ENCODE measurements around the gene ACSS2.

Gene ACSS2

DNA sequence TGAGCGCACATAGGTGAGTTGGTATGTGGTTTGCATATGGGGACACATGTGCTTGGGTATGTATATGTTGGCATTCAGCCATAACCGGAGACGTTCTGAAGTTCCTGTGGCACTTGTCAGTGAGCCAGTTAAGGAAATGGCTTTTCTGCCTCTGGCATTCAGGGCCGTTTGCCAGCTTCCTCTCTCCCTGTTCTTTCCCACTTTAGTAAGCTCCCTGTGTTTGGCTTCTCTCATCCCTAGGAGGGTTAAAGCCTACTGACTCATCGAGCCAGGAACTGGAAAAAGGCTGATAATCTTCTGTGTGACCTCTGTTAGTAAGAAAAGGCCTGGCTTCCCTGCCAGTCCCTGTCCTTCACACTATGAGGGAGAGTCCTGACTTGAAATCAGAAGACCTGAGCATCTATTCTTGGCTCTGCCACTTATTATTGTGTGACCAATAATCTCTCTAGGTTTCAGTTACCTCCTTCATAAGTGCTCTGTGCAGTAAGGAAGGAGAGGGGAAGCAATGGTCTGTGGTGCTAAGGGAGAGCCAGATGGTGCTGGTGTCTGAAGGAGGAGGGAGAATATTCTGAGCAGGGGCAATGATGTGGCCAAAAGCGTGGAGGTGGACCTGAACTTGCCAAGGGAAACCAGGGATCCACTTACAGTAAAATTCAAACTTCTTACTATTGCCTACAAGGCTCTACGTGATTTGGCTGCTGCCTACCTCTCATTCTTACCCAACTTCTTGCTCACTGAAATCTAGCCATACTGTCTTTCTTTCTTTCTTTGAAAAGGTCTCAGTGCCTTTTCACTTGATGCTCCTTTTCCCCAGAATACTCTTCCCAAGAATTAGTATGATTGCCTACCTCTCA is 31.4 kb downstream of the ACSS2 start:
- WGBS: 34% methylated on average over 7 of the region's 7 CpGs
- Histone ChIP-seq H3K4me1 (ENCODE audit: control insufficient read depth, insufficient read depth, low read depth, low read length) (peaks cover 4% of the 10 kb centered on the region), H4K8ac (ENCODE audit: low read length) (peak overlapping the region; percentile 70), H2BK15ac (ENCODE audit: low read depth, poor library complexity, severe bottlenecking) (no peak overlapping the region), H3K18ac (ENCODE audit: low read depth in 1 of 2, low read length in 2 of 2) (peak overlapping the region; percentile 80 to 82), H3K23ac (ENCODE audit: low read length in 2 of 2) (no peak overlapping the region), H3K27ac (ENCODE audit: low read length, poor library complexity, severe bottlenecking) (peak overlapping the region; percentile 83), H2AK5ac (ENCODE audit: low read length, severe bottlenecking) (peak overlapping the region; percentile 81), H3K4me3 (ENCODE audit: insufficient read depth in 1 of 2, low read depth in 1 of 2, low read length in 2 of 2) (no peak overlapping the region), H3K36me3 (ENCODE audit: control insufficient read depth in 1 of 2, insufficient read depth in 2 of 2, low read depth in 1 of 2, low read length in 2 of 2) (peaks cover 0 to under 1% of the 10 kb centered on the region in 2 experiments), H3K14ac (ENCODE audit: low read length in 2 of 2) (peak overlapping the region in 1 of 2 experiments; percentile 79), H3K4me2 (ENCODE audit: low read length, poor library complexity, severe bottlenecking) (no peak overlapping the region), H2BK120ac (ENCODE audit: low read depth, low read length) (no peak overlapping the region), H3K27me3 (ENCODE audit: control insufficient read depth in 1 of 2, insufficient read depth in 1 of 2, low read length in 2 of 2) (no peaks in the 10 kb centered on the region), H2AFZ (ENCODE audit: low read depth, low read length) (no peak overlapping the region), H2BK12ac (ENCODE audit: low read length in 2 of 2) (peak overlapping the region; percentile 3 to 90), H2BK5ac (ENCODE audit: low read depth, low read length, poor library complexity, severe bottlenecking) (no peak overlapping the region), H3K9me3 (ENCODE audit: control insufficient read depth, low read length) (no peaks in the 10 kb centered on the region), H4K91ac (ENCODE audit: low read length) (peak overlapping the region; percentile 81), H3K79me1 (replicated peaks; ENCODE audit: low read length, poor library complexity, severe bottlenecking) (peaks cover 7% of the 10 kb centered on the region), H3K4ac (ENCODE audit: low read depth in 1 of 2, low read length in 2 of 2) (peak overlapping the region in 1 of 2 experiments; percentile 78), H3K9ac (ENCODE audit: low read length) (peak overlapping the region; percentile 60)
- peak; percentile 94 for DNase-seq

DNA sequence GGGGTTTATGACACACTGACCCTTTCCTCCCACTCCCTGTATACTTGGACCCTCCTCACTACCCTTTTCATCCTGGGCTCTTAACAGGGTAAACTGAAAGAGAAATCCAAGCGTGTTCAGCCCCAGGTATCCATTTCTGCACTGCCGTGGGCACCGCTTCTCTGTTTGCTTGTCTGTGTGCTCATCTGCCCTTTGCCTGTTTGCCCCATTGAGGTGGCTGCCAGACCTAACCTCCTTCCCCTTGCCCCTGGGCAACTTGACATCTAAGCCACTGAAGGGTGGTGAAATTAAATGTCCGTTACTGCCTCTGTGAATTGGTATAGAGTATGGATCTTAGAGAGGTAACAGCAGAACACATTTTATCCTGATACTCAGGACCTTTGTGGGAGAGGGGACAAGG is 38.7 kb downstream of the ACSS2 start:
- no peak overlapping the region for H3K4me3 ChIP-seq (ENCODE audit: insufficient read depth in 1 of 2, low read depth in 1 of 2, low read length in 2 of 2)
- H3K27ac ChIP-seq (ENCODE audit: low read length, poor library complexity, severe bottlenecking): no peak overlapping the region
- peaks cover 28 to 49% of the 10 kb centered on the region in 2 experiments for H3K36me3 ChIP-seq (ENCODE audit: control insufficient read depth in 1 of 2, insufficient read depth in 2 of 2, low read depth in 1 of 2, low read length in 2 of 2)
- H2BK5ac ChIP-seq (ENCODE audit: low read depth, low read length, poor library complexity, severe bottlenecking): no peak overlapping the region
- H2BK15ac ChIP-seq (ENCODE audit: low read depth, poor library complexity, severe bottlenecking): no peak overlapping the region
- no peak overlapping the region for H4K91ac ChIP-seq (ENCODE audit: low read length)
- no peak overlapping the region for H2AK5ac ChIP-seq (ENCODE audit: low read length, severe bottlenecking)
- no peak for DNase-seq
- 96% methylated on average over 4 of the region's 4 CpGs for WGBS
- peaks cover 11% of the 10 kb centered on the region for H3K79me1 ChIP-seq (replicated peaks; ENCODE audit: low read length, poor library complexity, severe bottlenecking)
- no peak overlapping the region for H3K14ac ChIP-seq (ENCODE audit: low read length in 2 of 2)
- no peak overlapping the region for H3K4me2 ChIP-seq (ENCODE audit: low read length, poor library complexity, severe bottlenecking)
- no peak overlapping the region for H2AFZ ChIP-seq (ENCODE audit: low read depth, low read length)
- no peak overlapping the region for H2BK120ac ChIP-seq (ENCODE audit: low read depth, low read length)
- H3K18ac ChIP-seq (ENCODE audit: low read depth in 1 of 2, low read length in 2 of 2): no peak overlapping the region
- H3K27me3 ChIP-seq (ENCODE audit: control insufficient read depth in 1 of 2, insufficient read depth in 1 of 2, low read length in 2 of 2): no peaks in the 10 kb centered on the region
- H3K9ac ChIP-seq (ENCODE audit: low read length): no peak overlapping the region
- no peaks in the 10 kb centered on the region for H3K4me1 ChIP-seq (ENCODE audit: control insufficient read depth, insufficient read depth, low read depth, low read length)
- H3K23ac ChIP-seq (ENCODE audit: low read length in 2 of 2): no peak overlapping the region
- H2BK12ac ChIP-seq (ENCODE audit: low read length in 2 of 2): no peak overlapping the region
- H3K9me3 ChIP-seq (ENCODE audit: control insufficient read depth, low read length): no peaks in the 10 kb centered on the region
- H4K8ac ChIP-seq (ENCODE audit: low read length): no peak overlapping the region
- H3K4ac ChIP-seq (ENCODE audit: low read depth in 1 of 2, low read length in 2 of 2): no peak overlapping the region

DNA sequence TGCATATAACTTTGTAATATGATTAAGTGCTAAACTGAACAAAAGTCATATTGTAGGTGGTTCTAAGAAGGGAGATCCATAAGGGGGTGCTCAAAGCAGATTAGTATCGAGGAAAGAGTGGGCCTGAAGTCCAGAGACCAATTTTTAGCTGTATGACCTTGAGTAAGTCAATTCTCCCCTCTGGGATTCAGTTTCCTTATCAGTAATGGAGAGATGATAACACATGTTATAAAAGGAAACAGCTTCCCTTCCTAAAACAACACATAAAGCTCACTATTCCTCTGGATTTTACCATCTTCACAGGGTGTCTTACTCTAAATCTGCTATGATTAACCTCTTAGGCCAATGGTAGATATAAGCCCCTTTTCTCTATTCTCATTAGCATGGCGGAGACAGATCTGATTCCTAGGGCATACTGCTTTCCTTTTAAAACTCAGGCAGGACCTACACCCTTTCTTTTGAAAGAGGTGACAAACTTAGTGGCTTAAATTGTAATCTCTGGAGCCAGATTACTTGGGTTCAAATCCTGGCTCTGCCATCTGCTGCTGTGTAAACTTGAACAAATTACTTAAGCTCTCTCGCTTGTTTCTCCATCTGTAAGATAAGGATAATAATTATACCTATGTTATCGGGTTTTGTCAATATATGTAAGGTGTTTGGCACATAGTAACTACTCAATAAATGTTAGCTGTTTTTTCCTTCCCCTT is 39.5 kb downstream of the ACSS2 start:
- Histone ChIP-seq H2BK15ac (ENCODE audit: low read depth, poor library complexity, severe bottlenecking) (no peak overlapping the region), H3K79me1 (replicated peaks; ENCODE audit: low read length, poor library complexity, severe bottlenecking) (peaks cover 10% of the 10 kb centered on the region), H3K18ac (ENCODE audit: low read depth in 1 of 2, low read length in 2 of 2) (no peak overlapping the region), H4K8ac (ENCODE audit: low read length) (no peak overlapping the region), H3K4ac (ENCODE audit: low read depth in 1 of 2, low read length in 2 of 2) (no peak overlapping the region), H4K91ac (ENCODE audit: low read length) (no peak overlapping the region), H3K23ac (ENCODE audit: low read length in 2 of 2) (no peak overlapping the region), H3K27me3 (ENCODE audit: control insufficient read depth in 1 of 2, insufficient read depth in 1 of 2, low read length in 2 of 2) (no peaks in the 10 kb centered on the region), H2AFZ (ENCODE audit: low read depth, low read length) (no peak overlapping the region), H2AK5ac (ENCODE audit: low read length, severe bottlenecking) (no peak overlapping the region), H3K27ac (ENCODE audit: low read length, poor library complexity, severe bottlenecking) (no peak overlapping the region), H3K36me3 (ENCODE audit: control insufficient read depth in 1 of 2, insufficient read depth in 2 of 2, low read depth in 1 of 2, low read length in 2 of 2) (peaks cover 36 to 57% of the 10 kb centered on the region in 2 experiments), H2BK5ac (ENCODE audit: low read depth, low read length, poor library complexity, severe bottlenecking) (no peak overlapping the region), H3K9ac (ENCODE audit: low read length) (no peak overlapping the region), H3K9me3 (ENCODE audit: control insufficient read depth, low read length) (no peaks in the 10 kb centered on the region), H2BK120ac (ENCODE audit: low read depth, low read length) (no peak overlapping the region), H2BK12ac (ENCODE audit: low read length in 2 of 2) (no peak overlapping the region), H3K4me3 (ENCODE audit: insufficient read depth in 1 of 2, low read depth in 1 of 2, low read length in 2 of 2) (no peak overlapping the region), H3K4me1 (ENCODE audit: control insufficient read depth, insufficient read depth, low read depth, low read length) (no peaks in the 10 kb centered on the region), H3K4me2 (ENCODE audit: low read length, poor library complexity, severe bottlenecking) (no peak overlapping the region), H3K14ac (ENCODE audit: low read length in 2 of 2) (no peak overlapping the region)
- WGBS: 94% methylated on average over 2 of the region's 4 CpGs
- DNase-seq: no peak

DNA sequence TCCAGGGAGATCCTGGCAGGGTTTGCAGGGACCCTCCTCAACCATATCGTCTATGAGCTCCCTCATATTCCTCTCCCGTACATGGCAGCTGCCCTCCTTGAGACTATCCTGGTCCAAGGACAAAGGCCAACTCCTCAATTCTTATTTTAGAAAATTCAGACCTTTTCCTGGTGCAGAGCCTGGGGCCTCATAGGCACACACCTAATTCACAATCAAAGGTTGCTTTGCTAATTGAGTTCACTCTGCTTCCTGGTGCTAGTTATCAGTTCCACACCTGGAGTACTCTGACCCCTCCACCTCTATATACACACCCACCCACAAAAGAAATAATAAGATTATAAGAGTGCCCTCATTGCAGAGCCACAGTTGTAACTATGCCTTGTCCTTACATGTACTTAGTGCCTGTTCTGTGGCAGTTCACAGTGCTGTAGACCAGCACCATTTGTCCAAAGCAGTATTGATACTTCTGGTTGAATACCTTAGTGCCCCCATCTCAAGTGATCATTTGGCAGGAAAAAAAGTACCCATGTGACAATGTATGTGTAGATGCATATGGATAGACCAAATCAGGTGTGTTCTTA is 40.5 kb downstream of the ACSS2 start:
- no peak overlapping the region for H3K4me2 ChIP-seq (ENCODE audit: low read length, poor library complexity, severe bottlenecking)
- no peak overlapping the region for H2BK120ac ChIP-seq (ENCODE audit: low read depth, low read length)
- H2BK5ac ChIP-seq (ENCODE audit: low read depth, low read length, poor library complexity, severe bottlenecking): no peak overlapping the region
- no peaks in the 10 kb centered on the region for H3K4me1 ChIP-seq (ENCODE audit: control insufficient read depth, insufficient read depth, low read depth, low read length)
- H2BK12ac ChIP-seq (ENCODE audit: low read length in 2 of 2): no peak overlapping the region
- no peak overlapping the region for H3K4me3 ChIP-seq (ENCODE audit: insufficient read depth in 1 of 2, low read depth in 1 of 2, low read length in 2 of 2)
- no peak overlapping the region for H4K91ac ChIP-seq (ENCODE audit: low read length)
- peaks cover 12% of the 10 kb centered on the region for H3K79me1 ChIP-seq (replicated peaks; ENCODE audit: low read length, poor library complexity, severe bottlenecking)
- no peak overlapping the region for H3K18ac ChIP-seq (ENCODE audit: low read depth in 1 of 2, low read length in 2 of 2)
- DNase-seq: no peak
- H3K14ac ChIP-seq (ENCODE audit: low read length in 2 of 2): no peak overlapping the region
- WGBS: 92% methylated on average over 2 of the region's 2 CpGs
- H3K27me3 ChIP-seq (ENCODE audit: control insufficient read depth in 1 of 2, insufficient read depth in 1 of 2, low read length in 2 of 2): no peaks in the 10 kb centered on the region
- H3K9me3 ChIP-seq (ENCODE audit: control insufficient read depth, low read length): no peaks in the 10 kb centered on the region
- no peak overlapping the region for H3K9ac ChIP-seq (ENCODE audit: low read length)
- no peak overlapping the region for H2AK5ac ChIP-seq (ENCODE audit: low read length, severe bottlenecking)
- no peak overlapping the region for H2BK15ac ChIP-seq (ENCODE audit: low read depth, poor library complexity, severe bottlenecking)
- no peak overlapping the region for H3K23ac ChIP-seq (ENCODE audit: low read length in 2 of 2)
- H3K4ac ChIP-seq (ENCODE audit: low read depth in 1 of 2, low read length in 2 of 2): no peak overlapping the region
- H3K36me3 ChIP-seq (ENCODE audit: control insufficient read depth in 1 of 2, insufficient read depth in 2 of 2, low read depth in 1 of 2, low read length in 2 of 2): peaks cover 44 to 60% of the 10 kb centered on the region in 2 experiments
- no peak overlapping the region for H3K27ac ChIP-seq (ENCODE audit: low read length, poor library complexity, severe bottlenecking)
- H4K8ac ChIP-seq (ENCODE audit: low read length): no peak overlapping the region
- H2AFZ ChIP-seq (ENCODE audit: low read depth, low read length): no peak overlapping the region
